Keratinocyte (primary cell): ENCODE results near the gene FKBP1B. TPM values are rescaled to one million over a fixed set of nuclear protein-coding genes. Genes with fewer than 3 reads are reported as not detected.

ENCODE experiments used
- DNase-seq: peaks from one replicate; pipeline ENCODE4 v3.0.0-alpha.2; 2011; ENCODE audit warnings: low read depth, missing footprints, low spot score
- FAIRE-seq: peaks from 2 replicates; lab custom pipeline; 2011; peaks lifted over from hg19 to GRCh38; lab: Jason Lieb, UNC
- H2AFZ ChIP-seq: 2 replicates; pipeline ENCODE4 v1.6.0; 2012; ENCODE audit warnings: low read length, control low read depth, inconsistent platforms; ENCODE audit not compliant: control insufficient read depth
- H3K27ac ChIP-seq: 2 replicates; pipeline ENCODE4 v1.5.1; 2011; ENCODE audit warnings: low read length; ENCODE audit not compliant: control insufficient read depth, insufficient read depth
- H3K27me3 ChIP-seq: 3 replicates; pipeline ENCODE4 v1.6.0; 2011; ENCODE audit warnings: low read length; ENCODE audit not compliant: control insufficient read depth, insufficient read depth; ENCODE audit errors: extremely low read depth
- H3K36me3 ChIP-seq, 2 experiments: 2 replicates in 1 of 2; 3 replicates in 1 of 2; pipeline ENCODE4 v1.5.1; 2011; ENCODE audit warnings: low read length in 2 of 2, mild to moderate bottlenecking in 1 of 2; ENCODE audit not compliant: control insufficient read depth in 2 of 2, insufficient read depth in 2 of 2; ENCODE audit errors: extremely low read depth in 1 of 2
- H3K4me1 ChIP-seq: 3 replicates; pipeline ENCODE4 v1.5.1; 2011; ENCODE audit warnings: low read length; ENCODE audit not compliant: control insufficient read depth, insufficient read depth; ENCODE audit errors: extremely low read depth
- H3K4me2 ChIP-seq: 3 replicates; pipeline ENCODE4 v1.6.0; 2011; ENCODE audit warnings: low read depth, low read length; ENCODE audit not compliant: control insufficient read depth, insufficient read depth; ENCODE audit errors: extremely low read depth
- H3K4me3 ChIP-seq, 3 experiments: fragments of 200-600 bp in 1 of 3; sonication (generic) in 1 of 3; 2 replicates in 2 of 3; 3 replicates in 1 of 3; pipeline ENCODE4 v1.5.1; 2011 to 2016; ENCODE audit warnings: low read length in 3 of 3, mild to moderate bottlenecking in 3 of 3, control low read depth in 2 of 3, inconsistent platforms in 1 of 3, low read depth in 1 of 3, mixed read lengths in 1 of 3, mixed run types in 1 of 3, moderate library complexity in 1 of 3; ENCODE audit not compliant: control insufficient read depth in 2 of 3, insufficient read depth in 2 of 3; ENCODE audit errors: extremely low read depth in 1 of 3
- H3K79me2 ChIP-seq: 2 replicates; pipeline ENCODE4 v1.6.0; 2012; ENCODE audit warnings: low read length; ENCODE audit not compliant: control insufficient read depth, insufficient read depth
- H3K9ac ChIP-seq: 3 replicates; pipeline ENCODE4 v1.6.0; 2011; ENCODE audit warnings: low read length; ENCODE audit not compliant: control insufficient read depth, insufficient read depth; ENCODE audit errors: extremely low read depth
- H3K9me1 ChIP-seq: 3 replicates; pipeline ENCODE4 v1.6.0; 2011; ENCODE audit warnings: low read length; ENCODE audit not compliant: control insufficient read depth, insufficient read depth; ENCODE audit errors: extremely low read depth
- H3K9me3 ChIP-seq: 2 replicates; pipeline ENCODE4 v1.5.1; 2012; ENCODE audit warnings: low read depth, low read length; ENCODE audit not compliant: control insufficient read depth
- H4K20me1 ChIP-seq: 3 replicates; pipeline ENCODE4 v1.6.0; 2011; ENCODE audit warnings: low read length; ENCODE audit not compliant: control insufficient read depth, insufficient read depth; ENCODE audit errors: extremely low read depth
- EZH2 ChIP-seq: IDR thresholded peaks from one replicate; pipeline ENCODE4 v1.6.1; 2012; ENCODE audit warnings: inconsistent platforms, mild to moderate bottlenecking, low read length, moderate library complexity
- dilution Hi-C: fragments of 300-500 bp; cut with MboI; formaldehyde crosslinking; loops from one replicate; pipeline ENCODE4 v1.7.0; 2020; ENCODE audit warnings: low sequenced_read_pairs; ENCODE audit not compliant: extremely low pct_ligation_motif_present
- polyA plus RNA-seq, 5 experiments: library from polyadenylated mRNA; depleted of rRNA in 3 of 5; stranded (reverse) in 3 of 5; stranded (forward) in 1 of 5; unstranded in 1 of 5; fragments of >200 nt; gene quantifications; 1 replicate in 1 of 5; 2 replicates in 3 of 5; 3 replicates in 1 of 5; pipeline versions ENCODE4 v1.2.1 to v1.2.3, GENCODE V29; 2011 to 2012; ENCODE audit warnings: missing spikeins in 2 of 5, low read depth in 1 of 5, low replicate concordance in 1 of 5
- small RNA-seq, 3 experiments: library from RNA; depleted of rRNA; stranded (forward); fragments of <200 nt; gene quantifications; one replicate each; pipeline ENCODE3, GENCODE V24; 2012; ENCODE audit warnings: low read depth in 3 of 3, low replicate concordance in 1 of 3; ENCODE audit not compliant: insufficient read length in 3 of 3
- TF ChIP-seq, protein P1 (sequence below), 3 experiments: IDR thresholded peaks in 1 of 3; conservative IDR thresholded peaks in 1 of 3; optimal IDR thresholded peaks in 1 of 3; 2 replicates in 2 of 3; 3 replicates in 1 of 3; pipeline versions ENCODE3 to v1.5.1; 2011; ENCODE audit warnings: low read length in 3 of 3, mild to moderate bottlenecking in 3 of 3, moderate library complexity in 2 of 3, control low read depth in 1 of 3, inconsistent platforms in 1 of 3; ENCODE audit not compliant: insufficient read depth in 2 of 3; ENCODE audit errors: extremely low read depth in 1 of 3

FKBP1B gene
- polyA plus RNA-seq, 1 donor (not counting 4 experiments of a cell fraction or from before 2014, with no cell fraction given) = 24.5 TPM

DNA sequence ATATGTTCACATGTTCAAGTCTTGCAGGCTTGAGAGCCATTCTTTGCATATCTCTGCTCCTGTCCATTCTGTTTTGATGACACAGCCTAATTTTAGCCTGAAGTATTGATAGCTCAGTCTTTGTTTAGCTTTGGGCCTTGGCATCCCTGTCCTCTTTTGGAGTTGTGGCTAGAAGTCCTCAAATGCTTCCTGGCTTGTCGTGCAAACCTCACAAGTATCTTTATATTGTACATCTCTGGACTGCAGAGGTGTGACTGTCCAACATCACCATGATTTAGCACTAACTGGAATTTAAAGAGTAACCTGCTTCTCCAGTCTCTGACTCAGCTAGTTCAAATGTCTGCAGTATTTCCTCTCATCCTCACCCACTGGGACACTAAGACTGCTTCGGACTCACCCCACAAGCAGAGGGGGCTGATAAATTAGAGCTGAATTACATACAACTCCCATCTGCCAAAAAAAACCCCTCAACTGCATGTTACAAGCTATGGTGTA, 61.9 kb downstream of the FKBP1B start:
- H3K27ac ChIP-seq = no peak overlapping the region
- DNase-seq = no peak

More for the DNA sequence above, 61.9 kb downstream of the FKBP1B start:
- no peak for FAIRE-seq
- H3K9me1 ChIP-seq = no peaks in the 10 kb centered on the region
- H3K4me2 ChIP-seq = peak overlapping the region; percentile 3
- no peaks in the 10 kb centered on the region for H4K20me1 ChIP-seq
- peaks cover 13% of the 10 kb centered on the region for H3K4me1 ChIP-seq
- TF ChIP-seq, protein P1, sequence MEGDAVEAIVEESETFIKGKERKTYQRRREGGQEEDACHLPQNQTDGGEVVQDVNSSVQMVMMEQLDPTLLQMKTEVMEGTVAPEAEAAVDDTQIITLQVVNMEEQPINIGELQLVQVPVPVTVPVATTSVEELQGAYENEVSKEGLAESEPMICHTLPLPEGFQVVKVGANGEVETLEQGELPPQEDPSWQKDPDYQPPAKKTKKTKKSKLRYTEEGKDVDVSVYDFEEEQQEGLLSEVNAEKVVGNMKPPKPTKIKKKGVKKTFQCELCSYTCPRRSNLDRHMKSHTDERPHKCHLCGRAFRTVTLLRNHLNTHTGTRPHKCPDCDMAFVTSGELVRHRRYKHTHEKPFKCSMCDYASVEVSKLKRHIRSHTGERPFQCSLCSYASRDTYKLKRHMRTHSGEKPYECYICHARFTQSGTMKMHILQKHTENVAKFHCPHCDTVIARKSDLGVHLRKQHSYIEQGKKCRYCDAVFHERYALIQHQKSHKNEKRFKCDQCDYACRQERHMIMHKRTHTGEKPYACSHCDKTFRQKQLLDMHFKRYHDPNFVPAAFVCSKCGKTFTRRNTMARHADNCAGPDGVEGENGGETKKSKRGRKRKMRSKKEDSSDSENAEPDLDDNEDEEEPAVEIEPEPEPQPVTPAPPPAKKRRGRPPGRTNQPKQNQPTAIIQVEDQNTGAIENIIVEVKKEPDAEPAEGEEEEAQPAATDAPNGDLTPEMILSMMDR (optimal IDR thresholded peaks at IDR 0.05 in 1 of 3, IDR thresholded peaks at IDR 0.05 in 1 of 3, conservative IDR thresholded peaks at IDR 0.05 in 1 of 3; ENCODE audit: extremely low read depth in 1 of 3, insufficient read depth in 2 of 3, low read length in 3 of 3) = no peak
- TF ChIP-seq EZH2 = no peak
- H3K79me2 ChIP-seq = no peaks in the 10 kb centered on the region
- no peak overlapping the region for H2AFZ ChIP-seq
- H3K36me3 ChIP-seq = no peaks in the 10 kb centered on the region
- no peak overlapping the region for H3K9ac ChIP-seq
- dilution Hi-C loops = no loop called here
- no peaks in the 10 kb centered on the region for H3K9me3 ChIP-seq
- no peaks in the 10 kb centered on the region for H3K27me3 ChIP-seq
- no peak overlapping the region for H3K4me3 ChIP-seq

Small RNA genes lying within 50 kb of the gene (small RNA-seq; reads per million reads assigned to genes)
- gene RNU6-370P = 0 reads per million in 3 experiments

Other genes with a start within 250 kb of the FKBP1B start
- 2.7 to 4.4 TPM (median 3.6 TPM) in 3 replicates for gene ATAD2B, start 122.6 kb upstream of the FKBP1B start, polyA plus RNA-seq
- gene UBXN2A, start 109.3 kb upstream of the FKBP1B start, polyA plus RNA-seq = 5.7 to 11.7 TPM (median 10.1 TPM) in 3 replicates
- 0.03 to 0.12 TPM (median 0.10 TPM) in 3 replicates for gene MFSD2B, start 39.7 kb upstream of the FKBP1B start, polyA plus RNA-seq
- 10.8 to 11.4 TPM (median 11.0 TPM) in 3 replicates for gene WDCP, start 2.4 kb upstream of the FKBP1B start, polyA plus RNA-seq
- 189 to 347 TPM (median 265 TPM) in 3 replicates for gene SF3B6, start 26.6 kb downstream of the FKBP1B start, polyA plus RNA-seq
- 30.9 to 53.9 TPM (median 36.3 TPM) in 3 replicates for gene TP53I3, start 35.1 kb downstream of the FKBP1B start, polyA plus RNA-seq
- 0.14 to 0.28 TPM (median 0.16 TPM) in 3 replicates for gene PFN4, start 73.6 kb downstream of the FKBP1B start, polyA plus RNA-seq
- 0.73 to 2.5 TPM (median 2.0 TPM) in 3 replicates for gene FAM228B, start 73.7 kb downstream of the FKBP1B start, polyA plus RNA-seq
- not detected in 3 replicates for gene FAM228A, start 125.3 kb downstream of the FKBP1B start, polyA plus RNA-seq